ENCODE data around the gene MACROD1.
A peak's percentile ranks its signal among the peaks of the same experiment; 100 is the strongest.

MACROD1 gene

DNA sequence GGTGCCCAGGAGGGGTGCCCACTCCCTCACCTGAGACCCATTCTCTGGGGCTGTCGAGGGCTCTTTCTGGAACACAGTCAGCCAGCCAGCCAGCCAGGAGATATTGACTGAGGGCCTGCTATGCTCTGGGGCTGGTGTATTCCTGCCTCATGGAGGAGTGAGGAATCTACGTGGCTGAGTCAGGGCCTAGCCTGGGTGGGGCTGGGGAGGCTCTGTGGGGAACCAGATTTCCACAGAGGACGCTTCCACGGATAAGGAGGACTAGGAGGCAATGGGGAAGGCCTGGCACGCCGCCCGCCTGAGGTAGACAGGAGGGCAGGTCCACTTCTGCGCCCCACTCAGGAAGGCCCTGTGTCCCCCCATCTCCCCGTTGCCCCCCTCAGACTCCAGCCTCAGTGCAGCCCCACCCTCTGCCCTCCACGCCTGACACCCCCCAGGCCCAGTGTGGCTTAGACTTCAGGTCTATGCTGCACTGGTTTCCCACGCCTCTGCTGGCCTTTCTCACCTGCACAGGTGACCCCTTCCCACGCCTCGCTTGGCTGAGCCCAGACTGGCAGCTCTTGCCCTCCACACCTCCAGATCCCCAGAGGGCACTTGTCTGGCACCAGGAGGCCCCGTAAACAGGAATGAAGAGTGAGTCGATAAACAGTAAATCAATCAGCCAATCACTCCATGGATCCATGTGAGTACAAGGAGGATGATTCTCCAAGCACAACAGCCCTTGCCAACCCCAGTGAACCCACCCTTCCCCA lies 37.5 kb downstream of the MACROD1 start:
- DNase-seq = no peak

DNA sequence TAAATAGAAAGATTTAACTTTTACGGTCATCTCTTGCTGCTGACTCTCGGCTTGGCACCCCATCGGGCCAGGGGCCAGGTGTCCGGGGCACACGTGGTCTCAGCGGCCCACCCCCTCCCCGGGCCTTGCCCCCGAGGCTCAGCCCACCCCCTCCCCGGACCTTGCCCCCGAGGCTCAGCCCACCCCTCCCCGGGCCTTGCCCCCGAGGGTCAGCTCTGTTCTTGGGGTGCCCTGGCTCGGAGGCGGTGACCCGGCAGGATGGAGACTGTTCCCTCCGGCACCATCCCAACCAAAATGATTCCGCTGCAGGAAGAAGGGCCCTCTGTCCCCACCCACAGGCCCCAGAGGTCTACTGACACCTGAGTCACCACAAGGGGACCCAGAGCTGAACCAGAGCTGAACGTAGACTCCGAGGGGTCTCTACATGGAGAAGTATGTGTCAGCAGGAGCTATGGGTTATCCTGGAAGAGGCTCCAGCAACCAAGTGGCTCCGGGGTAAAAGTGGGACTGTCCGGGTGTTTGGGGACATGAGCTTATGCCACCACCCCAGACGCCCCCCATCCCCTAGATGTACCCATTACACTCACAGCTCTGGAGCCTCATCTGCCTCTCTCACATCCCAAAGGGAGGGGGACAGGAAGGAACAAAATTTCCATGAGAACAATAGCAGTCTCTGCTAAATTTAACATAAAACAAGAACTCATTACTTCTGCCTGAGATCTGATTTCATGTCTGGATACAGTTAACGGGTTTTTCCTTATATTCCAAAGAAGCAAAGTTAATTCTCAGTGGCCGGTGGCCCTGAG lies 38.4 kb downstream of the MACROD1 start:
- no peak for DNase-seq

DNA sequence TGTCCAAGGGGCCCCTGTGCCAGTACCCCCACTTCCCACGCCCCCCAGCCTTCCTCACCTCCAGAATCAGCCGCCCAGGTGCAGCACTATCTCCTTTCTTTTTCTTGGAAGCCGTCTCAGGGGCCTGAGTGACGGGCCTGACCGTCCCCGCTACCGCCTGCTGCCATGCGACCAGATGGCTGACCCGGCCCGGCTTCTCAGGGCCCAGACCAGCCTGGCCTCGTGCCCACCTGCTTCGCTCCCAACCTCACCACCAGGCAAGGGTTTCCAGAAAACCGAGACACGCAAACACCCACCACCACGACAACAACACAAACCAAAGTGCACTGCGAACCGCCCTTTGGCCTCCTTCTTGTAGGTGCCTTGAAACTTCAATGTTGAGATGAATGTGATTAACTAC lies 39.1 kb downstream of the MACROD1 start:
- no peak for DNase-seq

DNA sequence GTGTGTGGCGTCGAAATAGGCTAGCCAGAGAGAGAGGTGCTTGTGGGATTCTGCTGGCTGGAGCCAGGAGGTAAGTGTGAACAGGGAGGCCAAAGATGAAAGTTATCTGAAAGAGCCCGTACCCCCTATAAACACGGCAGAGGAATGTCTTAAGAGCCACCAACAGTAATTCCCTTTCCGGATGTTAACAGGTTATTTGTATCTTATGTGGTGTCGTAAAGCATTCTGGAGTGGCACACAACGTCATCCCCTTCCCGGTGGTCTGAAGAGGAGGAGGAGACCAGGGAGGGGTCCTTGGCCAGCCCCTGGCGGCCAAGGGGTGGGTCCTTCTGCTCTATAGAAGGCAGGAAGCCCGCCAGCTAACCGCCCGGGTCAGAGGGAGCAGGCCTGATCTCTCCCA lies 39.5 kb downstream of the MACROD1 start:
- no peak for DNase-seq

DNA sequence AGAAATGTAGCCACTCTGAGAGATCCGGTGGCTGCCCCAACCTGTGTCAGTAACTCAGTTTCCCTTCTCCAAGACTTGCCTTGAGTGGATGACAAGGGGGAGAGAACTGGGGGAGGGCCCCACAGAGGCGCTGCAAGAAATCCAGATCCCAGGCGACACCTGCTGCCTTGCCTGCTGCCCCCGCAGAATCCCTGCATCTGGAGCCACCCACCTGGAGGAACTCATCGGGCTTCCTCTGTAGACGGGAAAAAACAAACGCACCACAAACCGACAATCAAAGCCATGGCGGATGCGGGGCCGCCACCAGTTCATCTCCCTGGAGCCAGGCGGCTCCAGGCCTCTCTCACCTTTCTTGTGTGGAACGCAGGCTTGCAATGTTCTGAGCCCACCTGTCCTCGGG lies 40.2 kb downstream of the MACROD1 start:
- DNase-seq = no peak

DNA sequence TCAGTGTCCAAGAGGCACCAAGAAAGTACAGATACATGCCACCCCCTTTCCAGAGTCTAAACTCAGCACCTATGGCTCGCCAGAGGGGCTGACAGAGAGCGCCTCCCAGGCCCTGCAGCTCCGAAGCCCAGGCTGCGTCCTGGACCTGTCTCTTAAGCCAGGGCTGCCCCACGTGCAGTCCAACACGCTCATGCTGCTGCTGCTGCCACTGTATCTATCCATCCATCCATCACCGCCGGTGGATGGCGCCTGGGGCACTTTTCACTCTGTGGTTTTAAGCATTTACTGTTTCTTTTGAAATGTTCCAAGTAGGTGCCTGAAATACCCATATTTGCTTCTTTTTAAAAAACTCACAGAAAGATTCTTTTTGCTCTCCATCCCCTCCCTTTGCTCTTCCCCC lies 41.8 kb downstream of the MACROD1 start:
- no peak for DNase-seq

DNA sequence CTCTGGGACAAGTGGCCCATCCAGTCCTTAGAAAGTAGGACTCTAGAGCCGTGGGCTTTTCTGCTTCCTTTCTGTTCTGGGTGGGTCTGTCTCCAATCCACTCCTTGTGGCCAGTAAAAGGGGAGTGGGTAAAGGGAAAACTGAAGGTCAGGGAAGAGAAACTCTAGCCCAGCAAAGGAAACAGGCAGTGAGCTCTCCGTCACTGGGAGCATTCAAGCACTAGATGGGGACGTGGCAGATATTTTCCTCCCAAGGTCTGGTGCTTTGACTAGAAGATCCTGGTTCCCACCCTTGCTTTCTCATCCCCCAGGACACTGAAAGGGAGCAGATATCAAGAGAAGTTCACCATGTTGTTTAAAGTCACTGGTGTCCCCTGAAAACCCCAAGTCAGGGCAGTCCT lies 42.2 kb downstream of the MACROD1 start:
- DNase-seq = no peak

DNA sequence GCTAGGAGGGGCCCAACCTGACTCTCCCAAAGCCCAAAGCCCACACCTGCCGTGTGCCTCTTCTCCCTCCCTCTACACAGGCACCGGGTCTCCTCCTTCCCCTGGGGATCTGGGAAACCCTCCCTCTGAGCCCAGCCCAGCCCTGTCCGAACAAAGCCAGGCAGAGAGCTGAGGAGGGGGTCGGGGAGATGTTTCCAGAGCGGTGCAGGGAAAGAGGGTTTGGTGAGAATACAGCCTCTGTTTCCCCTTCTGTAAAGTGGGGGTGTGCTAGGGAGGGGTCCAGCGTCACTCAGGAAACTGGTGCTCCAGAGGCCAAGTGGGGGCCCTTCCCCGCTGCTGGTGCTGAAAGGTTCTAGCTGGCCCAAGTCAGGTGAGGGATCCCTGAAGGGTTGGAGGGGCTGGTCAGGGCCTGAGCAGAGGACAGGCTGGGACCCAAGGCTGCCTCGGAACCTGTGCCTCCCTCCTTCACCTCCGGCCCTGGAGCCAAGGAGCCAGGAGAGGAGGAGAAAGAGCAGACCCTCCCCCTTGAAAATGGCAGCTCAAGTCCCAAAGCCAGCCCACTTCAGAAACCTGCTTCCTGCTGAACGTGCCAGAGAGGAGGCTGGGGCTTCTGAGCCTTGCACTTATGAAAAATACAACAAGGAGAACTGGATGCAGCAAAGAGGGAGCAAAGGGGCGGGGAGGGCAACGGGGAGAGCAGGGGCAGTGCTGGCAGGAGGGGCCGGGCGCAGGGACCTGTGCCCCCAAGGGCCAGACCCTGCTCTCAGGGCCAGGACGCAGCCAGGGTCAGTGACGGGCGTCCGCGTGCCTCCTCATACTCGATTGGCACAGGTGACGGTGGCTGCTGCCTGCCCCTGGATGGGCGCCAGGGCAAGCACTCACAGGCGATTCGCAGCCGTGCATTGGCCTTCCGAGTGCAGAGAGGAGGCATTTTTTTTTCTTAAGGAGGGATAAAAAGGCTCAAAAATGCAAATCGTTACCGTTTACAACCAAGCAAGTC lies 43.2 kb downstream of the MACROD1 start:
- peak; percentile 89 for DNase-seq

DNA sequence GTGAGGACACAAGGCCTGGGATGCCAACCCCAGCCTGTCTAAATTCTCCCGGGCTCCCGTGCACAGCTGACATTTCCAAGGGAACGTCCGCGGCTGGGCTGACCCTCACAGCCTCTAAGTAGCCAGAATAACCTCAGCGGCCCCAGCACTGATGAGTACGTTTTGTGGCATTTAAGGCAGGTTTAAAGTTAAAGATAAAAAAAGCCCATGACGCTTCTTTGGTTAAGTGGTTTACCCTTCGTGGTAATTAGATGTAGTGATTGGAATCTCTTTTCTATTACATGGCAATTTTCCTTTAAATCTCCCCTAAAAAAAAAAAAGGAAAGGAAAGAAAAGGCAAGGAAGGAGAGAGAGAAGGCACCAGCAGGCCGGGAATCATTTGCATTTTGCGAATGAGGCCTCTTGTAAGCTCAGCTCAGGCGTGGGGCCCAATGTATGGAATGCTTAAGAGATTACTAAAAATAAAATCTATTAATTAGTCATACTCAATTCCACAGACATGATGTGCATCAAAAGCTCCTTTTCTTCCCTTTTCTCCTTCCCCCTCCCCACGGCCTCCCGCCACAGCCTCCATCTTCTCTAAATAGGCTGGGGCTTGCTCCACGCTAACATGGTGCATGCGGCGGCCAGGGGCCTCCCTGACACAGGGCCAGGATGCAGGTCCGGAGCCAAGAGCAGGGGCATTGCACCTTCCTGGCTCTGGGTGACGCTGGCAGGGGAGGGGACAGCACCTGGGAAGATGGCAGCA lies 44.1 kb downstream of the MACROD1 start:
- DNase-seq = no peak

DNA sequence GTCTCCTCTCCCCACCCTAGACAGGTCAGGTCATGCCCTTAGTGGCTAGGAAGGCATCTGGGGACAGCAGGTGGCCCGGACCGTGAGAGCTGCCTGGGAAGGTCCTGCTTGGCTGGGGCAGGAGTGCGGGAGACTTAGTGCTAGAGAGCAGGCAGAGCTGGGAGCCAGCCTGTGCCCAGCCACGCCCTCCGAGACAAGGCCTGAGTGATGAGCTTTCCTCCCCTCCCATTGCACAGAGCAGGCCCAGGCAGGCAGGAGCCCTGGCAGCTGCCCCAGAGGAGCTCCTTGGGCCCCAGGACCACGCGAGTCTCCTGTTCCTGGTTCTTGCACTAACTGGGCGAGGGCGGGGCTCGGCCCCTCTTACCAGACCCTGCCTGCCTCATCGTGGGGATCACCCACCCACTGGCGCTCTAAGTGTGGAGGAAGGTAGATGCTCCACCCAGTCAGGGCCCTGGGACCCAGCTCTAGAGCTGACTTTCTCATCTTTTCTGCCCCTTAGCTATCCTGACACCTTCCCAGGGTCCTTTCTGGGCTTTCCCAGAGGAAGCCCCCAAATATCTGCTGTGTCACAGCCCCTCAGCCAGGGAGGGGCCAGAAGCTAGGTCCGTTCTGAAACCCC lies 44.9 kb downstream of the MACROD1 start:
- DNase-seq = no peak

DNA sequence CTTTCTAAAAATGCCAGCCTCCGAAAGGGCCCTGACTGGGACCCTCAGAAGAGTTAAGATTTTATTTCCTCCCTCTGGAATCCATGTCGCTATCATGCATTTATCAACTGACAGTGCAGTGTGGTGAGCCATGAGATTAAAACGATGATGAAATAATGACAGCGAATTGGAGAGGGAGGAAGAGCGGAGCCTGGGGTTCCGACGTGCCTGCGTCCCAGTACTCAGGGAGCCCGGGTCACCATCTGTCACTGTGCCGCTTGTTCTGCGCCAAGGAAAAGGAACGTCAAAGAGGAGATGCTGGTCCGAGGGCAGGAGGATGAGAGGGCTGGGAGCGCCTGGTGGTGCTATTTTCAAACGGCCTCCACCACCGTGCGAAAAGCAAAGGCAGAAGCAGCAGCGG lies 46.2 kb downstream of the MACROD1 start:
- no peak for DNase-seq

DNA sequence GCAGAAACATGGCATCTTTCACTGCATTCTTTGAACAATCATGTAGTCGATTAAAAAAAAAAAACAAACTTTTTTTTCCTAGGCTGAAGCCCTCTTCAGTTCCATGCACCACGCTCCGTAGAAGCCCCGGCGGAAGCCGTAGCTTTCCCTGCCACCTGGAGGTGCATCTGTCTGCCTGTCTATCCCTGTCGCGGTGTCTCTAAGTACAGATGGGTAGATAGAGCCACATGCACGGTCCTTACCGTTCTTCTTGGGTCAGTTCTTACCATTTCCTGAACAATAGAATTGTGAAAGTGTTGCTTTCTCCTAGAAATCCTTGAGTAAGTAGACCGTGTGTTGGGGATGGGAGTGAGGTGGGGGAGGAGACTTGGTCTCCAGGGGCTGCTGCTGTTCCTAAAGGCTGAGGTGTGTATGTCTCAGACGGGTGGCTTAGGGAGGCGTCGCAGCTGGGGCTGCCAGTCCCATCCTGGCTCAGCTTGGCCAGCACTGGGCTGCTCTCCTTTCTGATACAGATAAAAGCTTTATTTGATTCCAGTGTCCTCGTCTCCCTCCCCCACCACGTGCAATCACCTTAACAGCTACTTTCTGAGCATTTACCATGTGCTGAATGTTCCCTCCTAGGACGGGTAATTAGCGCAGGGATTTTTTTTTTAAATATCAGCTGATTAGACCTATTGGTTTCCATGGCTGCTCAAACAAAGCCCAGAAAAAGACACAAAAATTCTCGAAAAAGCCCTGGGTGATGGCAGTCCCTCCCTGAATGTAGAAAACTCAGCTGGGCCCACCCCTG lies 46.8 kb downstream of the MACROD1 start:
- no peak for DNase-seq

DNA sequence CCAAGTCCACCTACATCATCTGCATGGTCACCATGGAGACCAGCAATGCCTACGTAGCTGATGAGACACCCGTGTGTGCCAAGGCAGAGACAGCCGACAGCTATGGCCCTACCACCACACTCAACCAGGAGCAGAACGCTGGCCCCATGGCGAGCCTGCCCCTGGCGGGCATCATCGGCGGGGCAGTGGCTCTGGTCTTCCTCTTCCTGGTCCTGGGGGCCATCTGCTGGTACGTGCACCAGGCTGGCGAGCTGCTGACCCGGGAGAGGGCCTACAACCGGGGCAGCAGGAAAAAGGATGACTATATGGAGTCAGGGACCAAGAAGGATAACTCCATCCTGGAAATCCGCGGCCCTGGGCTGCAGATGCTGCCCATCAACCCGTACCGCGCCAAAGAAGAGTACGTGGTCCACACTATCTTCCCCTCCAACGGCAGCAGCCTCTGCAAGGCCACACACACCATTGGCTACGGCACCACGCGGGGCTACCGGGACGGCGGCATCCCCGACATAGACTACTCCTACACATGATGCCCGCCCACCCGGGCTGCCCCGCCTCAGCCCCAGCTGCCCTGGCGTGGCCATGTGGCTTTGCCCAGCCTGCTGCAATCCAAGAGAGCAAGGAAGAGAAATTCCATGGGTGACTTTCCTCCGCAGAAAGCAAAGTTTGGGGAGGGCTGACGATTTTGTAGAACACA lies 48.0 kb downstream of the MACROD1 start:
- DNase-seq = no peak

DNA sequence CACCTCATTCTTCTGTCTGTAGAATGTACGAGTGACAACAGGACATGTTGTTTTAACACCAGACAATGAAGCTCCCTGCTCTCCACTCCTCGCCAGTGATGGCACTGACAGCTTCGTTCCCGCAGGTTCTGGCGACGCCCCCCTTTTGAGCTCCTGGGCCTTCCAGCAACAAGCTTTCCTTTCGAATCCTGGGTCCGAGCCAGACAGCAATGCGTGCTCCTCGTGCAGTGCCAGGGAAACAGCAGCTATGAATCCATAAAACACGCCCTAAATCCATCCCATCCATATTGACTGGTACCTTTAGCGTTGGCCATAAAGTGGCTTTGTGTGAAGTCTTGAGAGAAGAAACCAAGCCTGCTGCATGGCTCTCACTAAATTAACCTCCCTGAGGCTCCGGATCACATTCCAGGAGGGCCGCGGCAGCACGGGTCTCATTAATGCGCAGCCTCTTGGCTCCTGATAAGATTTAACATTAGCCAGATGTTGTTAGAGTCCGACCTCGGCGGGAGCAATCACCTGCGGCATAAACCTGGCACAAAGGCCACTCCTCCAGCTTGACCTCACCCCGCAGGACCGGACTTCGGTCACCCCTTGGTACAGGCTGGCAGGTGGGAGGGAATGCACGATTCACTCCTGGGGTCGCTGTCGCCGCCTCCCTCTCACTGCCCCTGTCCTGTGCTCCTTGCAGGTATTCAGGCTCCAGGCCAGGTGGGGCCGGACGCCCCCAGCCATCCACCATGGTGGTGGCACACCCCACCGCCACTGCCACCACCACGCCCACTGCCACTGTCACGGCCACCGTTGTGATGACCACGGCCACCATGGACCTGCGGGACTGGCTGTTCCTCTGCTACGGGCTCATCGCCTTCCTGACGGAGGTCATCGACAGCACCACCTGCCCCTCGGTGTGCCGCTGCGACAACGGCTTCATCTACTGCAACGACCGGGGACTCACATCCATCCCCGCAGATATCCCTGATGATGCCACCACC lies 50.1 kb downstream of the MACROD1 start:
- DNase-seq = no peak

DNA sequence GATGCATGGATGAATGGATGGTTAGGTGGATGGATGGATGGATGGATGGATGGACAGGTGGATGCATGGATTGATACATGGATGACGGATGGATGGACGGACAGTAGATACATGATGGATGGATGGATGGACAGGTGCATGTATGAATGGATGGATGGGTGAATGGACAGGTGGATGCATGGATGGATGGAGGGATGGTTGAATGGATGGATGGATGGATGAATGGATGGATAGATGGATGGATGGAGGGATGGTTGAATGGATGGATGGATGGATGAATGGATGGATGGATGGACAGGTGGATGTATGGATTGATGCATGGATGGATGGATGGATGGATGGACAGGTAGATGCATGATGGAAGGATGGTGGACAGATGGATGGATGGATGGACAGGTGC lies 51.7 kb downstream of the MACROD1 start:
- DNase-seq = no peak

DNA sequence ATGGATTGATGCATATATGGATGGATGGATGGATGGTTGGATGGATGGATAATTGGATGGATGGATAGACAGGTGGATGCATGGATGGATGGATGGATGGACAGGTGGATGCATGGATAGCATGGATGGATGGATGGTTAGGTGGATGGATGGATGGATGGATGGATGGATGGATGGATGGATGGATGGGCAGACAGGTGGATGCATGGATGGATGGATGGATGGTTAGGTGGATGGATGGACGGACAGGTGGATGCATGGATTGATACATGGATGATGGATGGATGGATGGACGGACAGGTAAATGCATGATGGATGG lies 52.5 kb downstream of the MACROD1 start:
- no peak for DNase-seq

DNA sequence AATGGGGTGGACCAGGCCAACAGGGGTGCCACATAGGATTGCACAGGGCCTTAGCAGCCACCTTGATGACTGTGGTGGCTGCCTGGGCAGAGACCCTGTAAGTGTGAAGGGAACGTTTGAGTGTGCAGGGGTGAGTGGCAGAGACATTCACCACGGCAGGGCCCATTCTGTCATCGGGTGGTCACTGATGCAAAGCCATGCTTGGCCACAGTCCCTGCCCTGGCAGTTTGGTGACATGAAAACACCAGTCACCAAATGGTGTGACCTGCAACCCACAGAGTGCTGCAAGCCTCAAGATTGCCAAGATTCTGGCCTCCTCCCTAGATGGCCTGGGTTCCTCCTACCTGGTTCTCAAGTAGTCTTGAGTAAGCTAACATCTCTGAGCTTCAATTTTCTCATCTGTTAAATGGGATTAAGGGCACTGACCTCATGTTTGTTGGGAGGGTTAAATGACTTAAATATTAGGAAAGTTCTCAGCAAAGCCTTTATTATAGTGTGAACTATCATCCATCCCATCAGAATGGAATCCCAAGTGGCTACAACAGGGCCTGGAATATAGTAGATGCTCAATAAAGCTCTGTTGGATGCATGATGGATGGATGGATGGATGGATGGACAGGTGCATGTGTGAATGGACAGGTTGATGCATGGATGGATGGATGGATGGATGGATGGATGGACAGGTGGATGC lies 53.0 kb downstream of the MACROD1 start:
- DNase-seq = no peak

DNA sequence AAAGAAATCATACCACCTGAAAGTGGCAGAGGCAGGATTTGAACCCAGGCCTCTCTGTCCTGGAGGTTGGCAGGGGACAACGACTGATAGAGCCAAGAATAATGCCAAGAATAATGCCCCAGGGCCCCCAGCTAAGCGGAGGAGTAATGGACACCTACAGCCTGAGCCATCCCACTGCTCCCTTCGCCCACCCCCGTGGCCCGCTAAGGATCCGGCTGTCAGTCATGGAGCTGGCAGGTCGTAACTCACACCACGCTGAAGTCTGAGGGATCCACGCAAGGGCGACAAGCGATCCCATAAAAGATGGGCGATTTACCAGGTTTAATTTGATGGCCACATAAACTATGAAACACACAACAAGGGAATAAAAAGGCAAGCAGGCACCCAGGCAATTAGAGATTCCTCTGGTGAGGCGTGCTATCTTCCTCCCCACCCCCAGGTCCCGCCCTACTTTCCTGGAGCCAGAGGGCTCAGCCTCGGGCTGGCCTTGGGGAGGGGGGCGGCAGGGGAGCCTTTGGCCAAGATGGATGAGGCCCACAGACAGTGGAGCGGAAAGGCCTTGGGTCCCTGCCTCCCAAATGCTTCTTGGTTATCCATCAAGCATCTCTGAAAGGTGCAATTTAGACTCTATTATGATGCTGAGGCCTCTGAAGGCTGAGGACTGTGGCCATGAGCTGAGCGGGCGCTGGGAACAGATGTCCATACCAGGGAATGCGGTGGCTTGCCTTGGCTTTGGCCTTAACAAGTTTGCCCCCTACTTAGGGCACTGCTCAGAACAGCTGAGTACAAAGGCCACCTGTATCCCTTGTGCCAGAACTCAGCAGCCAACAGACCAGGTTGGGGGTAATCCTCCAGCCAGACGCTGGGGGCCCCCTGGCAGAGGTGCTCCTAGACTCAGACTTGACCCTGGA lies 55.2 kb downstream of the MACROD1 start:
- DNase-seq = no peak

All from NCI-H1092 treated with DMSO at 0.1 percent for 48 hours (cell line).